C4-2B (cell line): ENCODE data around the gene CTAGE4.

Experiments used
- CTCF ChIP-seq: fragments of 450-650 bp; conservative IDR thresholded peaks from 2 replicates; pipeline ENCODE4 v1.5.1; 2017; ENCODE audit warnings: mild to moderate bottlenecking
- ZFX ChIP-seq: fragments of 450-650 bp; IDR thresholded peaks from 2 replicates; pipeline ENCODE4 v1.6.1; 2017

- TF ChIP-seq CTCF, result no peak
- TF ChIP-seq ZFX, result no peak
These were observed 49.1 kb upstream of the CTAGE4 start for GRCh38 chr7:144134116-144134515.
